Keratinocyte (primary cell): ENCODE data around the gene DUS4L. TPM values are rescaled to one million over a fixed set of nuclear protein-coding genes. Genes with fewer than 3 reads are reported as not detected.

ENCODE experiments used
- DNase-seq: peaks from one replicate; pipeline ENCODE4 v3.0.0-alpha.2; 2011; ENCODE audit warnings: low read depth, missing footprints, low spot score
- FAIRE-seq: peaks from 2 replicates; lab custom pipeline; 2011; peaks lifted over from hg19 to GRCh38; lab: Jason Lieb, UNC
- H2AFZ ChIP-seq: 2 replicates; pipeline ENCODE4 v1.6.0; 2012; ENCODE audit warnings: low read length, control low read depth, inconsistent platforms; ENCODE audit not compliant: control insufficient read depth
- H3K27ac ChIP-seq: 2 replicates; pipeline ENCODE4 v1.5.1; 2011; ENCODE audit warnings: low read length; ENCODE audit not compliant: control insufficient read depth, insufficient read depth
- H3K27me3 ChIP-seq: 3 replicates; pipeline ENCODE4 v1.6.0; 2011; ENCODE audit warnings: low read length; ENCODE audit not compliant: control insufficient read depth, insufficient read depth; ENCODE audit errors: extremely low read depth
- H3K36me3 ChIP-seq, 2 experiments: 2 replicates in 1 of 2; 3 replicates in 1 of 2; pipeline ENCODE4 v1.5.1; 2011; ENCODE audit warnings: low read length in 2 of 2, mild to moderate bottlenecking in 1 of 2; ENCODE audit not compliant: control insufficient read depth in 2 of 2, insufficient read depth in 2 of 2; ENCODE audit errors: extremely low read depth in 1 of 2
- H3K4me1 ChIP-seq: 3 replicates; pipeline ENCODE4 v1.5.1; 2011; ENCODE audit warnings: low read length; ENCODE audit not compliant: control insufficient read depth, insufficient read depth; ENCODE audit errors: extremely low read depth
- H3K4me2 ChIP-seq: 3 replicates; pipeline ENCODE4 v1.6.0; 2011; ENCODE audit warnings: low read depth, low read length; ENCODE audit not compliant: control insufficient read depth, insufficient read depth; ENCODE audit errors: extremely low read depth
- H3K4me3 ChIP-seq, 3 experiments: fragments of 200-600 bp in 1 of 3; sonication (generic) in 1 of 3; 2 replicates in 2 of 3; 3 replicates in 1 of 3; pipeline ENCODE4 v1.5.1; 2011 to 2016; ENCODE audit warnings: low read length in 3 of 3, mild to moderate bottlenecking in 3 of 3, control low read depth in 2 of 3, inconsistent platforms in 1 of 3, low read depth in 1 of 3, mixed read lengths in 1 of 3, mixed run types in 1 of 3, moderate library complexity in 1 of 3; ENCODE audit not compliant: control insufficient read depth in 2 of 3, insufficient read depth in 2 of 3; ENCODE audit errors: extremely low read depth in 1 of 3
- H3K79me2 ChIP-seq: 2 replicates; pipeline ENCODE4 v1.6.0; 2012; ENCODE audit warnings: low read length; ENCODE audit not compliant: control insufficient read depth, insufficient read depth
- H3K9ac ChIP-seq: 3 replicates; pipeline ENCODE4 v1.6.0; 2011; ENCODE audit warnings: low read length; ENCODE audit not compliant: control insufficient read depth, insufficient read depth; ENCODE audit errors: extremely low read depth
- H3K9me1 ChIP-seq: 3 replicates; pipeline ENCODE4 v1.6.0; 2011; ENCODE audit warnings: low read length; ENCODE audit not compliant: control insufficient read depth, insufficient read depth; ENCODE audit errors: extremely low read depth
- H3K9me3 ChIP-seq: 2 replicates; pipeline ENCODE4 v1.5.1; 2012; ENCODE audit warnings: low read depth, low read length; ENCODE audit not compliant: control insufficient read depth
- H4K20me1 ChIP-seq: 3 replicates; pipeline ENCODE4 v1.6.0; 2011; ENCODE audit warnings: low read length; ENCODE audit not compliant: control insufficient read depth, insufficient read depth; ENCODE audit errors: extremely low read depth
- EZH2 ChIP-seq: IDR thresholded peaks from one replicate; pipeline ENCODE4 v1.6.1; 2012; ENCODE audit warnings: inconsistent platforms, mild to moderate bottlenecking, low read length, moderate library complexity
- dilution Hi-C: fragments of 300-500 bp; cut with MboI; formaldehyde crosslinking; loops from one replicate; pipeline ENCODE4 v1.7.0; 2020; ENCODE audit warnings: low sequenced_read_pairs; ENCODE audit not compliant: extremely low pct_ligation_motif_present
- polyA plus RNA-seq, 5 experiments: library from polyadenylated mRNA; depleted of rRNA in 3 of 5; stranded (reverse) in 3 of 5; stranded (forward) in 1 of 5; unstranded in 1 of 5; fragments of >200 nt; gene quantifications; 1 replicate in 1 of 5; 2 replicates in 3 of 5; 3 replicates in 1 of 5; pipeline versions ENCODE4 v1.2.1 to v1.2.3, GENCODE V29; 2011 to 2012; ENCODE audit warnings: missing spikeins in 2 of 5, low read depth in 1 of 5, low replicate concordance in 1 of 5
- small RNA-seq, 3 experiments: library from RNA; depleted of rRNA; stranded (forward); fragments of <200 nt; gene quantifications; one replicate each; pipeline ENCODE3, GENCODE V24; 2012; ENCODE audit warnings: low read depth in 3 of 3, low replicate concordance in 1 of 3; ENCODE audit not compliant: insufficient read length in 3 of 3
- TF ChIP-seq, protein P1 (sequence below), 3 experiments: IDR thresholded peaks in 1 of 3; conservative IDR thresholded peaks in 1 of 3; optimal IDR thresholded peaks in 1 of 3; 2 replicates in 2 of 3; 3 replicates in 1 of 3; pipeline versions ENCODE3 to v1.5.1; 2011; ENCODE audit warnings: low read length in 3 of 3, mild to moderate bottlenecking in 3 of 3, moderate library complexity in 2 of 3, control low read depth in 1 of 3, inconsistent platforms in 1 of 3; ENCODE audit not compliant: insufficient read depth in 2 of 3; ENCODE audit errors: extremely low read depth in 1 of 3

The DUS4L gene
- polyA plus RNA-seq, 1 donor (not counting 4 experiments of a cell fraction or from before 2014, with no cell fraction given), result 11.3 TPM

GRCh38 chr7:107622894-107623293 is 59.1 kb downstream of the DUS4L start:
- dilution Hi-C loops, result no loop called here
- no peak for FAIRE-seq

GRCh38 chr7:107627002-107627401 is 63.2 kb downstream of the DUS4L start:
- no peak for TF ChIP-seq EZH2
- TF ChIP-seq, protein P1, sequence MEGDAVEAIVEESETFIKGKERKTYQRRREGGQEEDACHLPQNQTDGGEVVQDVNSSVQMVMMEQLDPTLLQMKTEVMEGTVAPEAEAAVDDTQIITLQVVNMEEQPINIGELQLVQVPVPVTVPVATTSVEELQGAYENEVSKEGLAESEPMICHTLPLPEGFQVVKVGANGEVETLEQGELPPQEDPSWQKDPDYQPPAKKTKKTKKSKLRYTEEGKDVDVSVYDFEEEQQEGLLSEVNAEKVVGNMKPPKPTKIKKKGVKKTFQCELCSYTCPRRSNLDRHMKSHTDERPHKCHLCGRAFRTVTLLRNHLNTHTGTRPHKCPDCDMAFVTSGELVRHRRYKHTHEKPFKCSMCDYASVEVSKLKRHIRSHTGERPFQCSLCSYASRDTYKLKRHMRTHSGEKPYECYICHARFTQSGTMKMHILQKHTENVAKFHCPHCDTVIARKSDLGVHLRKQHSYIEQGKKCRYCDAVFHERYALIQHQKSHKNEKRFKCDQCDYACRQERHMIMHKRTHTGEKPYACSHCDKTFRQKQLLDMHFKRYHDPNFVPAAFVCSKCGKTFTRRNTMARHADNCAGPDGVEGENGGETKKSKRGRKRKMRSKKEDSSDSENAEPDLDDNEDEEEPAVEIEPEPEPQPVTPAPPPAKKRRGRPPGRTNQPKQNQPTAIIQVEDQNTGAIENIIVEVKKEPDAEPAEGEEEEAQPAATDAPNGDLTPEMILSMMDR (optimal IDR thresholded peaks at IDR 0.05 in 1 of 3, IDR thresholded peaks at IDR 0.05 in 1 of 3, conservative IDR thresholded peaks at IDR 0.05 in 1 of 3; ENCODE audit: extremely low read depth in 1 of 3, insufficient read depth in 2 of 3, low read length in 3 of 3), result no peak
- no peaks in the 10 kb centered on the region for H4K20me1 ChIP-seq
- H3K9ac ChIP-seq, result no peak overlapping the region
- H3K79me2 ChIP-seq, result no peaks in the 10 kb centered on the region
- no peaks in the 10 kb centered on the region for H3K4me1 ChIP-seq
- H3K9me1 ChIP-seq, result no peaks in the 10 kb centered on the region
- dilution Hi-C loops, result no loop called here
- H3K27ac ChIP-seq, result no peak overlapping the region
- H3K27me3 ChIP-seq, result no peaks in the 10 kb centered on the region
- DNase-seq (no peak), FAIRE-seq (no peak)
- peaks cover 2 to 9% of the 10 kb centered on the region in 2 experiments for H3K36me3 ChIP-seq
- H2AFZ ChIP-seq, result no peak overlapping the region
- H3K4me2 ChIP-seq, result no peak overlapping the region
- H3K4me3 ChIP-seq, result no peak overlapping the region
- no peaks in the 10 kb centered on the region for H3K9me3 ChIP-seq

More at GRCh38 chr7:107622894-107623293, 59.1 kb downstream of the DUS4L start:
- Histone ChIP-seq H3K79me2 (no peaks in the 10 kb centered on the region), H3K9ac (no peak overlapping the region), H2AFZ (no peak overlapping the region), H3K4me1 (no peaks in the 10 kb centered on the region), H3K36me3 (peaks cover 5 to 13% of the 10 kb centered on the region in 2 experiments), H3K4me2 (no peak overlapping the region), H3K27ac (no peak overlapping the region), H4K20me1 (no peaks in the 10 kb centered on the region), H3K9me1 (no peaks in the 10 kb centered on the region), H3K27me3 (no peaks in the 10 kb centered on the region), H3K9me3 (no peaks in the 10 kb centered on the region), H3K4me3 (no peak overlapping the region)
- DNase-seq, result no peak
- TF ChIP-seq, protein P1 (optimal IDR thresholded peaks at IDR 0.05 in 1 of 3, IDR thresholded peaks at IDR 0.05 in 1 of 3, conservative IDR thresholded peaks at IDR 0.05 in 1 of 3; ENCODE audit: extremely low read depth in 1 of 3, insufficient read depth in 2 of 3, low read length in 3 of 3), result no peak
- TF ChIP-seq EZH2, result no peak

Small RNAs within 50 kb of the gene (small RNA-seq; reads per million reads assigned to genes)
- gene RF01233, result 0 reads per million in 3 experiments

Other genes with a start within 250 kb of the DUS4L start
- not detected in 3 replicates for gene GPR22, start 93.9 kb upstream of the DUS4L start, polyA plus RNA-seq
- gene COG5, start 51 bp upstream of the DUS4L start, polyA plus RNA-seq, result 37.2 to 50.7 TPM (median 42.6 TPM) in 3 replicates
- 57.1 to 141 TPM (median 94.4 TPM) in 3 replicates for gene BCAP29, start 16.3 kb downstream of the DUS4L start, polyA plus RNA-seq
- 0.14 to 0.26 TPM (median 0.15 TPM) in 3 replicates for gene SLC26A4, start 96.9 kb downstream of the DUS4L start, polyA plus RNA-seq
- 9.1 to 27.8 TPM (median 15.3 TPM) in 3 replicates for gene CBLL1, start 180.2 kb downstream of the DUS4L start, polyA plus RNA-seq
- gene SLC26A3, start 239.3 kb downstream of the DUS4L start, polyA plus RNA-seq, result not detected in 3 replicates